Progenitor cell of endocrine pancreas (in vitro differentiated cells): ENCODE measurements around the gene RITA1. TPM values are rescaled to one million over a fixed set of nuclear protein-coding genes. Genes with fewer than 3 reads are reported as not detected.
A peak's percentile ranks its signal among the peaks of the same experiment; 100 is the strongest.

Experiments
- DNase-seq: peaks from one replicate; pipeline ENCODE4 v3.0.0; 2021; ENCODE audit warnings: low spot score; ENCODE audit not compliant: unreplicated experiment
- H3K27ac Mint-ChIP-seq: 2 replicates; pipeline ENCODE4 v1.8.0; 2021; ENCODE audit warnings: mild to moderate bottlenecking, moderate library complexity, mixed read lengths
- H3K27me3 Mint-ChIP-seq: 2 replicates; pipeline ENCODE4 v1.8.0; 2021; ENCODE audit warnings: mixed read lengths
- H3K36me3 Mint-ChIP-seq: 2 replicates; pipeline ENCODE4 v1.8.0; 2022; ENCODE audit warnings: mixed read lengths; ENCODE audit not compliant: insufficient read depth
- H3K4me1 Mint-ChIP-seq: 2 replicates; pipeline ENCODE4 v1.8.0; 2021; ENCODE audit warnings: low read depth, mixed read lengths
- H3K4me3 Mint-ChIP-seq: 2 replicates; pipeline ENCODE4 v1.8.0; 2021; ENCODE audit warnings: low read depth, mild to moderate bottlenecking, moderate library complexity, mixed read lengths
- H3K9me3 Mint-ChIP-seq: 2 replicates; pipeline ENCODE4 v1.8.0; 2021; ENCODE audit warnings: low read depth, mixed read lengths
- CTCF ChIP-seq: fragments of 200-600 bp; sonication (generic); IDR thresholded peaks from one replicate; pipeline ENCODE4 v1.5.0; 2021; ENCODE audit warnings: antibody characterized with exemption, mild to moderate bottlenecking; ENCODE audit not compliant: unreplicated experiment
- total RNA-seq: library from RNA; stranded (reverse); gene quantifications from 2 replicates; pipeline ENCODE4 v1.2.1, GENCODE V29; 2021

Gene RITA1
- total RNA-seq, 1 donor from 2014 or later: 16.2 TPM

- DNase-seq: no peak
- peaks cover 8% of the 10 kb centered on the region for H3K4me1 Mint-ChIP-seq
- peaks cover 2% of the 10 kb centered on the region for H3K9me3 Mint-ChIP-seq
- peak overlapping the region; percentile 51 for H3K4me3 Mint-ChIP-seq
- no peak overlapping the region for H3K27ac Mint-ChIP-seq
- H3K27me3 Mint-ChIP-seq: peaks cover 57% of the 10 kb centered on the region
- no peak for TF ChIP-seq CTCF
- H3K36me3 Mint-ChIP-seq: peaks cover 5% of the 10 kb centered on the region
These were observed 33.2 kb upstream of the RITA1 start for GRCh38 chr12:113152196-113152834.

- H3K36me3 Mint-ChIP-seq: peaks cover 8% of the 10 kb centered on the region
- peaks cover 8% of the 10 kb centered on the region for H3K4me1 Mint-ChIP-seq
- H3K27me3 Mint-ChIP-seq: peaks cover 56% of the 10 kb centered on the region
- H3K4me3 Mint-ChIP-seq: peak overlapping the region; percentile 51
- peak; percentile 35 for DNase-seq
- H3K9me3 Mint-ChIP-seq: no peaks in the 10 kb centered on the region
- no peak overlapping the region for H3K27ac Mint-ChIP-seq
- peak; percentile 41 for TF ChIP-seq CTCF
These were observed 32.4 kb upstream of the RITA1 start for GRCh38 chr12:113152835-113153814.

- TF ChIP-seq CTCF: no peak
- no peak overlapping the region for H3K4me3 Mint-ChIP-seq
- H3K27ac Mint-ChIP-seq: no peak overlapping the region
- peaks cover 56% of the 10 kb centered on the region for H3K27me3 Mint-ChIP-seq
- H3K4me1 Mint-ChIP-seq: peaks cover 8% of the 10 kb centered on the region
- peak; percentile 25 for DNase-seq
- peaks cover 8% of the 10 kb centered on the region for H3K36me3 Mint-ChIP-seq
- H3K9me3 Mint-ChIP-seq: no peaks in the 10 kb centered on the region
These were observed 31.1 kb upstream of the RITA1 start for GRCh38 chr12:113154351-113154973.

- Mint-ChIP-seq H3K27ac (no peak overlapping the region), H3K4me3 (no peak overlapping the region), H3K4me1 (peaks cover 3% of the 10 kb centered on the region), H3K9me3 (no peaks in the 10 kb centered on the region), H3K27me3 (peaks cover 53% of the 10 kb centered on the region), H3K36me3 (peaks cover 8% of the 10 kb centered on the region)
- no peak for DNase-seq
- TF ChIP-seq CTCF: no peak
These were observed 30.5 kb upstream of the RITA1 start for GRCh38 chr12:113155060-113155459.

- TF ChIP-seq CTCF: no peak
- peaks cover 11% of the 10 kb centered on the region for H3K36me3 Mint-ChIP-seq
- H3K9me3 Mint-ChIP-seq: no peaks in the 10 kb centered on the region
- peaks cover 49% of the 10 kb centered on the region for H3K27me3 Mint-ChIP-seq
- no peak overlapping the region for H3K27ac Mint-ChIP-seq
- peaks cover 3% of the 10 kb centered on the region for H3K4me1 Mint-ChIP-seq
- H3K4me3 Mint-ChIP-seq: no peak overlapping the region
- no peak for DNase-seq
These were observed 29.9 kb upstream of the RITA1 start for GRCh38 chr12:113155646-113156045.
